G401.6 (cell line): Measurements from ENCODE around the gene DYRK1A.

ENCODE experiments used
- FAIRE-seq: peaks from 2 replicates; lab custom pipeline; 2012; peaks lifted over from hg19 to GRCh38; lab: Jason Lieb, UNC

DYRK1A gene

DNA sequence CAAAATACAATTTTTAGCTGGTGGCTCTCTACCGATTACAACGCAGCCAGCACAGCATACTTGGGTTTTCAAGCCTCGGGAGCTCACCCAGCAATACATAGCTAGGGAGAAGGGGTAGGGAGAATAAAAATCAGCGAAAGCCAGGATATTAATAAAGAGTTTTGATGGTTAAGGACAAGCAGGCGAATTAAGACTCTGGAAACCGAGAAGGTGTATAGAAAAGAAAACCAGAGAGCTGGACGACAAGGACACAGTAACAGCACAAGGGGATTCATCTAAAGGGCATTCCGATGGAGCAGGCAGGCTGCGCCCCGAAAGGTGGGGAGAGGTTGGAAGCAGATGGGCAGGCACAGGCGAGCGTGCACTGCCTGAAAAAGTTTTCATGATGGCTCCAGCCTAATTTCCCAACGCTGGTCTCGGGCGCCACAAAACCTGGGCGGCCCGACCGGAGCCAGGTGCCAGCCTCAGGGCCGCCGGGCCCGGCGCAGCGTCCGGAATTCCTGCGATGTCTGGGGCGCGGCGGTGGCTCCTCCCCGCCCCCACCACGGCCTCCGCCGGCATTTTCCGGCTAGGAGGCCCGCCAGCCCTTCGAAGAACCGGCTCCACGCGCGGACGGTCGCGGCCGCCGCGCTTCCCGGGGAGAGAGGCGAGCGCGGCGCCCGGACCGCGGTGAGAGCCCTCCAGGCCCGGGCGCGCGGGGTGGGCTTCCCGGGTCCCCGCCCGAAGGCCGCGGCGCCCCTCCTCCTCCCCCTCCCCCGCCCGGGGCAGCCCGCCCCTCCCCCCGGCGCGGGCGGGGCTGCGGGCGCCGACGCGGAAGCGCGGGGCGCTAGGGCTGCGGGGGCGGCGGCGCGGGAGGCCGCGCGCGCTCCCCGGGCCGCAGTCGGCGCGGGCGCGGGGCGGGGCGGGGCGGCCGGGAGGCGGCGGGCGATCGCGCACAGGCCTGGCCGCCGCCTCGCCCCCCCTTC is 774 bp upstream of the DYRK1A start:
- FAIRE-seq, result no peak

DNA sequence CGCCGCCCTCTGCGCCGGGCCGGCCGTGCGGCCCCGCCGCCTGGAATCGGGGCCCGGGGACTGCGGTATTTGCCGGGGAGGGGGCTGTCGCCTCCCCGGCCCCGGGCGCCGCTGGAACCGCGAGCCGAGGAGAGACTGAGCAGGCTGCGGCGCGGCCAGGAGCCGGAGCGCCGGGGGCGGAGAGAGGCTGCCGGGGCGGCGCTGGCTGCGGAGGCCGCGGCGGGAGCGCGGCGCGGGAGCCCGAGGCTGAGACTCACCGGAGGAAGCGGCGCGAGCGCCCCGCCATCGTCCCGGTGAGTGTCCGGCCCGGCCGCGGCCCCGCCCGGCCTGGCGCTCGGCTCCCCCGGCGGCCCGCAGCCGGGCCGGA is 746 bp downstream of the DYRK1A start:
- no peak for FAIRE-seq

DNA sequence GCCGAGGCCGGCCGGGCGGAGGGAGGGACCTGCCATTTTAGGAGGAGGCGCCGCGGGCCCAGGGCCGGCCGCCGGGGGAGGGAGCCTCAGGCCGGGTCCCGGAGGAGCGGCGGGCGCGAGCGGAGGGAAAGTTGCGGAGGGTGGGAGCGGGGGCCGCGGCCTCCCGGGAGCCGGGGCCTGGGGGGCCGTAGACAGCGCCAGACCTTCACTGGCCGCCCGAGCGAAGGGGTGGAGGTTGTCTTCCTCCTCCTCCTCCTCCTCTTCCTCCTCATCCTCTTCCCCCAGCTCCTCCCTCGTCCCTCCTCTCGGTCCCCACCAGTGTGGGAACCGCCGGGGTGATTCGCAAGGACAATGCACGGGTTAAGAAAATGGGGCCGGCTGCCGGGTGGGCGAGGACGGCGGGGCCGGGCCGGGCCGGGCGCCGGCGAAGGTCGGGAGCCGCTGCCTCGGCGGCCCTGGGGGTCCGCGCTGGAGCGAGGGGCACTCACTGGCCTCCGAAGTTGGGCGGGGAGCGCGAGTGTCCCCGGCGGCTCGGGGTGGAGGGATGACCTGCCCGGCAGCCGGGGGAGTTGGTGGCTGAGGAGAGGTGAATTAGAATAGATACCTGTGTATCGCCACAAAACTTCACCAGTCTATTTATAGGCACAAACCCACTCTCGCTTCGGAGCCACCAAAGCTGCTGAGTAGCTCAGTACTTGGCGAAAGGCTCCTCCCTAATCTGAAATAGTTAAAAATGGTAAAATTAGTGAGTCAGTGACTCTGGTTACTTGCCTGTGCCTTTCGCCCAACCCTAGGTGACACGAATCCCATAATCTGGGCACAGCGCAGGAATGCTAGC is 1.3 kb downstream of the DYRK1A start:
- FAIRE-seq, result no peak

DNA sequence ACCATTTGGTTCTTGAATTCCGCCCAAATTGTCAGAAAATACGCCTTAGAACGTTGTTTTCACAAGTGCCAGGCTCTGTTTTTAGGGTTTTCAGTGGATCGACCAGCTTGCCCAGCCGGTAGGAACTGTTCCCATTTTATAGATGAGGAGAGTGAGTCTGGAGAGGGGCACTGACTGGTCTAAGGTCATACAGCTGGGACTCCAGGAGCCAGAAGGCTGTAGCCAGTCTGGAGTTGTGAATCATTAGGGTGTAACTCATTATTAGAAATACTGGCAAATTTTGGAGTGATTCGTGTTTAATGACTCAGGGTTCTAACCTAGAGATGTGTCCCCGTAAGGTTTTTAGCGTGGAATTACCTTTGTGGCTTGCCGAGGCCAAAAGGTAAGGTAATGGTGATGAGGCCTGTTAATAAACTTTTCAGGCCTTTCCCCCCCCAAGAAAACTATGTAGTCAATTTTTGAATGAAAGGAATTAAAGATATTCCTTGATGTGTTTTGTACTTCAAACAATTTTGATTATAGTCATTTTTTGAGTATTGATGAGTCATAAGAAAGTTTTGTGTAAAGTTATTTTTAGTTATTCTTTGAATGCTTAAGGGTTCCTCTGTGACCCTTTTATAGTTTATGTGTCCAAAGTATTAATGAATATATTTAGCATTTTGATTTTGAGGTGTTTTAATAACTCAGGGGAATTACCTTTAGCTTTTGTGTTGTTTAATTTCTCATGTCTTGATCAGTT is 2.1 kb downstream of the DYRK1A start:
- peak; percentile 27 for FAIRE-seq

DNA sequence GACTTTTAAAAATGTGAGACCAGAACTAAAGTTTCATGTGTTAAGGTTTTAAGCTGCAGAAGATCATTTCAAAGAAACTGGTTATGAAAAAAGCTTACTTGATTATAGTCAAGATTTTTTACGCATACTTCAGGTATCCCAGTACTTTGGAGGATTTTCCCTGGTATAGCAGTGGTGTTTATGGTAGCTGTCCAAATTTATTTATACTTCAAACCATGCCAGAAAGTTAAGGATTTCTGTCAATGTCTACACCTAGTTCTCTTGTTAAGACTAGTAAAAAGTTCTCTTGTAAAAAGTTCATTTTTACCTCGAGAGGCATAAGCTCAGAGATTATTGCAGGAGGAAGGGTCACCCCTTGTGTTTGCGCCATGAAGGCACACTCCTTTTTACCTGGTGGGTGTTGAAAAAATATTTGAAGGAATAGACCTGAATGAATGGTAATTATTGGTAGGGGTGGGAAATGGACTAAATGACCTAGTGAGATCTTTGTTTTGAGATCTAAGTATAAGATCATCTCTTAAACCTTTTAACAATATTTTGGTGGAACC is 2.8 kb downstream of the DYRK1A start:
- no peak for FAIRE-seq

DNA sequence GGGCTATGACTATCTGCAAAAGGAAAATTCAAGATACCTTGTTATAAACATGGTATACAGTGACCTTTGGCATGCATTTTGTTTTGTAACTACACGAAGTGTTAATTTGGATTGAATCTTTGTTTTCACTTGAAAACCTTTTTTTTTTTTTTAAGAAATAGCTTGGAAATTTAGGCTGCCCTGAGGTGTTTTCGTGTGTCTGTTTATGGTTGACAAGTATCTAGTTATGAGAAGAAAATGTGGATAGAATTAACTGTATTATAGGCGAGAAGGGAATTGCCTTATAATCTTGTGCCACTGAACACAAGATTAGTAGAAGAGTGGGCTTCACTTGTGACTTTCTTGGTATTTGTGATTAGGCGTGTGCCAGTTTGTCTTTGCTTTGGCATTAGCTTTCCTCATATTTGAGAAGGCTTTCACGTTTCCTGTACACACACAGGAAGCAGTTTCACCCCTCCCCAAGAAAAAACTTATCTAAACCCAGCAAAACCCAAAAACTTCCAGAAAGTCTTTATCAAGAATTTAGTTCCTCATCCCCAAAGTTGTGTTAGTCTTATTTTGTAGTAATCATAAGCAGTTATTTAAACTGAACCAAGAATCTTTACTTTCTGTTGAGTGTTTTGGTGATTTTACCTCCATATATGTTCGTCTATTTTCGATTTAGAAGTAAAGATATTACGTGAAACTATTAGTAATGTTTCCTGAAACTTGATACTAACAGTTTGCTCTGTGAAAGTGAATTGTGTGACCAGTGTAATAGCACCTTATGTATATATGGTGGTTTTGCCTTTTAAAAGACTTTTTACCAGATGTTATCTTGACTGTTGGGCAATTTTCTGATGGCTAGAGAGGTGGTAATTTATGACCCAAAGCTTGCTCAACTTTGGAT is 3.8 kb downstream of the DYRK1A start:
- FAIRE-seq, result no peak

DNA sequence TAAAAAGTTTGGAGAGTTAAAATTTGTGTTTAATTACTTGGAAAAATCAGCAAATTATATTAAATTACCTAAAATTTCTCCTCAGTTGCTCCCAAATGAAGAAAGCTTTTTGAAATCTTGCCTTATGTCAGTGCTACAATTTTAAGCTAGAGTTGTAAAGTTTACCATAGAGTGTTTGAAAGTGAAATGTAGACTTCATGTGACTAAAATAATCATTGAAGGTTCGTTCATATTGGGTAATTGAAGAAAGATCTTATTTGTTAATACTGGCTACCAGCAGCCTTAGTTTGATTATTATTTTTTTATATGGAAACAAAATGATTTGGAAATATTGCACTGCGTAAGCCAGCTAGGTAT is 4.4 kb downstream of the DYRK1A start:
- FAIRE-seq, result no peak

DNA sequence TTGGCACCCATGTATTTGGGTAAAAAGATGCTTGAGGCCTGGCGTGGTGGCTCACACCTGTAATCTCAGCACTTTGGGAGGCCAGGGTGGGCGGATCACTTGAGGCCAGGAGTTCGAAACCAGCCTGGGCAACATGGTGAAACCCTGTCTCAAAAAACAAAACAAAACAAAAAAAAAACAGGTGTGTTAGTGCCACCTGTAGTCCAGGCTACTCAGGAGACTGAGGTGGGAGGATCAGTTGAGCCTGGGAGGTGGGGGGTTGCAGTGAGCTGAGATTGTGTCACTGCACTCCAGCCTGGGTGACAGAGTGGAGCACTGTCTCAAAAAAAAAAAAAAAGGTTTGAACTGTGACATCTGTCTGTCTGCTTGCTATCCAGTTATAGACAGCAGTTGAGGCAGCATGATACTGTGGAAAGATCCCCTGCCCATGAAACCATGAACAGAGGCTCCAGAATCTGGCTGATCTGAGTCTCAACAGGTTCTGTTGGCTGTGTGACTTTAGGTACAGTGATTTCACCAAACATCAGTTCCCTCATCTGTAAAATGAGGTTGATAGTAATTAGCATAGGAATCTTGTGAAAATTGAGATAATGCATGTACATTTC is 5.7 kb downstream of the DYRK1A start:
- no peak for FAIRE-seq

DNA sequence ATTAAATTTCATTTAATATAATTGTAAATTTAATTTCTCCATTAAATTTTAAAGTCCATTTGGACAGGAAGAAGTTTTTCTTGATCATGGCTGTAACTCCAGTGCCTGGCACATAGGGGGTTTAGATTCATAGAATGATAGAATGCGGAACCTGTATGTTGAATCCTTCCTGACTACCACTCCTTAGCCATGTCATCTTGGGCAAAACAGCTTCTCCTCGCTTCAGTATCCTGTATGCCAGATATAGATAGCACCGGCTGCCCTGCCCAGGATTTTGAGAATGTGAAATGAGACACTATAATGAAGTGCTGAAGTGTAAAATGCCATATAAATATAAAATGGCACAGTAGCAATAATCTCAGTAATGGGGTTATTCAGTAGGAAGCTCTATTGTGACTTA is 6.4 kb downstream of the DYRK1A start:
- no peak for FAIRE-seq

DNA sequence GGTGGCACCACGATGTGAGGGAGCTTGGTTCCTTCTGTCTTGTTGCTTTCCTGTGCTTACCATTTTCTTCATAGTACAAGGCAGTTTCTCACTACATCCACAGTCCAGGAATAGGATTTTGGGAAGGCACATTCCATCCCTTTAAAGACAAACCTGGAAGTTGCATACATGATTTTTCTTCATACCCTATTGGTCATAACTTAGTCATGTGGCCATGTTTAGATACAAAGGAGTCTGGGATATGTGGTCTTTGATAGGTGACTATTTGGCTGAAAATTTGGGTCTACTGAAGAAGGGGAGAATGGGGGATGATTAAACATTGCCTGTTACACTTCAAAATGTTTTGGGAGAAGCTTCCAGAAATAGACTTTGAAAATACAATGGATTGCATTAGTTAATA is 7.0 kb downstream of the DYRK1A start:
- FAIRE-seq, result no peak

DNA sequence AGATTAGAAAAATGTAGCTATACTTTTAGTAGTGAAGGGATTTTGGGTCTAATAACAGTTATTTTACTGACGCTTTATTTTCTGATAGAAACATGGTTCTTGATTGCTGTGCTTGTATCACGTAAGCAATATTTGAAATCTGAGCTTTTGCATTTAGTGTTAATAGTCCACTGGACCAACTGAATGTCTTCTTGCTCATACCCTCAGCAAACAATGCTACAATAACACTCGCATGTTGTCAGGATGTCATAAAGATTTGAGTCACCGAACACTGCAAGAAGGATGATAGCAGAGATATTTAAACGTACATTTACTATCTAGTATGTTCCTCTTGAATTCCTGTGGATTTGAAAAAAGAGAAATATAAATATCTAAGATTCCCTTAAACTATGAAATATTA is 7.5 kb downstream of the DYRK1A start:
- FAIRE-seq, result no peak

DNA sequence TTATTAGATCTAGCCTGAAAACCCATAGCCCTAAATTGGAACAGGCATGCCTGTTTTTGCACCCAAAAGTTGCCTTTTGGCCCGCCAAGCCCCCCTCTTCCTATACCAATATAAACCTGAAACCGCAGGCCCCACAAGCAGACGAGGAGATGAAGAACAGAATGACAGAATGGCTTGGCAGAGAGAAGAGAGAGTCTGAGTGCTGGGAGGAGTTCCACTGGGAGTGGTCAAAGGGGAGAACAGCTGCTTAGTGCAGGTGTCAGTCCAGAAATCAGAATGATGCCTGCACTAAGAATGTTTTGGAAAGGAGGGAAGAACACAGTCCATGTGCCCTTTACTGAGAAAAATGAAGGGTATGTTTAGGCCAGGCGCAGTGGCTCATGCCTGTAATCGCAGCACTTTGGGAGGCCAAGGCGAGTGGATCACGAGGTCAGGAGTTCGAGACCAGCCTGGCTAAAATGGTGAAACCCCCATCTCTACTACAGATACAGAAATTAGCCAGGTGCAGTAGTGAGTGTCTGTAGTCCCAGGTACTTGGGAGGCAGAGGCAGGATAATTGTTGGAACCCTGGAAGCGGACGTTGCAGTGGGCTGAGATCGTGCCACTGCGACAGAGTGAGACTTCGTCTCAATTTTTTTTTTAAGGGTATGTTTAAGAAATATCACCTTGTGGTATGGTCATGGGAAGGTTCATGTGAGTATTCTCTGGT is 9.4 kb downstream of the DYRK1A start:
- FAIRE-seq, result no peak

DNA sequence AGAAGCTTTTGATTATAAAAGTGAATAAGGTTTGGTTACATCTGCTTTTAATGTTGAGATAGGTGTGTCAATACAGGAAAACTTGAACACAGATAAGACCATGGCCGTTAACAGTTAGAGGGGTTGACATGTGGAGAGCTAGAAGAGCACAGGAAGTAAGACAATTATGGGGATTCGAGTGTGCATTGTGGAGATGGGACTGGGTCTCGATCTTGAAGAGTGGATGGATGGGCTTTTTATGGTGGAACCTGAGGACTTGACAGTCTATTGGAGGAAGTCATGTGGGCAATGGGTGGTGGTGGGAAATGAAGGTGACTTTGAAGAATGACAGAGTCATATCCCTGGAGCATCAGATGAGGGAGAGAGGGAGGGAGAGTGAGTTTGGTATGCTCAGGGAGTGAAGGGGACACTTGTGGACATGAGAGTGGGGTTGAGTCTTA is 12.1 kb downstream of the DYRK1A start:
- FAIRE-seq, result no peak

DNA sequence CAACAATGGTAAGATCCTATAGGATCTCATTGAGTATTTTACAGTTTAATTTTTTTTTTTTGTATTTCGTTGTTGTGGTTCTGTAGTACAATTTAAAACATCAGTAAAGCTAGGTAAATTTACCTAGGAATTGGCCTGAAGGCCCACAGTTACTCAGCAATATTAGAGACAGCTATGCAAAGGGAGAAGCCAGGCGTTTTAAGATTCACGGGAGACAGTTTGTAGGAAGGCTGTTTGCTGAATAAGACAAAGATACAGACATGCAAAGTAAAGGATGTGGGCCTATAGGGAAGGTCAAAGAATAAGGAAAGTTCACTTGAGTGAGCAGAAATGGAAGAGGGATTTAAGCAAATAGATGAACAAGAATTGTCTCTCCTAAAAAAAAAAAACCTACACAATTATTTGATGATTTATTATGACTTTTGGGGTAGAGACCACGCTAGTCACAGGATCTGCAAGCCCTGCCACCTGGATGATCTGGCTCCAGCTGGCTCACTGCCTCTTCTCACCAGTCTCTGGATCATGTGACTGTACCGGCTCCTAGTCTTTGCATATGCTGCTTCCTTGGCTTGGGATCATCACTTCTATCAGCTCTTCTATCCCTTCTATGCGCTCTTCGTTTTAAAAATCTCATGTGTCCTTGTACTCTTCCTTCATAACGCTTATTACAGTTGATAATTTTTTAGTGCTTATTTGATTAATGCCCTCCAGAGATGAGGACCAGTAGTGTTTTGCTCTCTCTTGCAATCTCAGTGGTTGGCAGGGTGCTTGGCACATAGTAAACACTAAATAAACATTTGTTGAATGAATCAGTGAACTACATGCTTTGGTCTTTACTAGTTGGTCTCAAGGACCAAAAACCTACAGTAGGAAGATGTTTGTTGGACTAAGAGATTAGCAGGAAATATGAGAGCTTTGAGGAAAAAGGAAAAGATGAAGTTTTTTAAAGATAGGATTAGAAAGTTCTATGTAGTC is 14.1 kb downstream of the DYRK1A start:
- FAIRE-seq, result no peak

DNA sequence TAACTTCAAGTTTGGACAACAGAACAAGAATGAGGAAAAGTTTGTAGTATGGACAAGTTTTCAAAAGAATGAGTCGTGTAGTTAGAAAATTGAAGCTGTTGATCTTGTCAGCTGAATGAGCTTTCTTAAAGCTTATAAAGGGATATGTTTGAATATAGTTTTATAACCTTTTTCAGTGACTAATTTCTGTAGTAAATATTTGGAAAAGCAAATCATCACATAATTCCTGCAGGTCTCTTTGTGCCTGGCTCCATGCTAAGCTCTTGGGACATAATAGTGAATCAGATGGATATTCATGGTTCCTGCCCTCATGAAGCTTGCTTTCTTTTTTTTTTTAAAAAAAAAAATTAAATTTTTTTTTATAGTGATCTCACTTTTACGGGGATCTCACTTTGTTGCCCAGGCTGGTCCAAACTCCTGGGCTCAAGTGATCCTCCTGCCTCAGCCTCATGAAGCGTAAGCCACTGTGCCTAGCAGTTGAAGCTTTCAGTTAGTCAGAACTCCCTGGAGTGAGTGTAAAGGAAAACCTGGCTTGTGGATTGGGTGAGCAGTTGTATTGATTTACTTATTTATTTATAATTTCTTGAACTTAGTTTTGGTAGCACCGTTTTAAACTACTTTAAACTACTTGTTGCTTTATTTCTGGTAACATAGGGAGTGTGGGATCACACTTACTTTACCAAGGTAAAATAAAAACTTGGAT is 15.5 kb downstream of the DYRK1A start:
- no peak for FAIRE-seq

- FAIRE-seq, result no peak
Measured at GRCh38 chr21:37383086-37383485, 16.5 kb downstream of the DYRK1A start.

DNA sequence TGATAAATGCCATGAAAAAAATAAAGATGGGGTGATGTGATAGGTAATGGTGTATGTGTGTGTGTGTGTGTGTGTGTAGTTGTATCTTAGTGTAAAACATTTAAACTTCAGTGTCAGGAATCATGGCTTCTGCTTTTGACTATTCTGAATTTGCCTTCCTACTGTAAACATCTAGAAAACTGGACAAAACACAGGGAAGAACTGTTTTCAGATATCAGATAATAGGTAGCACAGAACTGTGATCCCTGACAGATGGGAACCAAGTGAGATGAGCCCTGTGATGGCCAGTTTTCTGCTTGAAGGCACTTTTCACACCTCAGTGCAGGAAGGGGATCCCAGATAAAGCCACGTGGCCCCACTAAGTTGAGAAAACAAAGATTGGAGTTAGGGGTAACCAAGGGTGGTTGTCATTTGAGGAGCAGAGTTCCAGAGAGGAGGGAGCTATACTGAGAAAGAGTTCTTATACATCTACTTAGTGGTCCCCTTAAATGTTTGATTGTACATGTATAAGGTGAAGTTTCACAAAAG is 17.3 kb downstream of the DYRK1A start:
- FAIRE-seq, result no peak

- FAIRE-seq, result no peak
Measured at GRCh38 chr21:37384416-37384815, 17.8 kb downstream of the DYRK1A start.
